ENCODE data around the gene DGUOK. TPM values are rescaled to one million over a fixed set of nuclear protein-coding genes. Genes with fewer than 3 reads are reported as not detected.
"Not testable (repeated sequence)": the region's sequence is repeated elsewhere in the genome, so short reads cannot be mapped to it uniquely, and the experiment has no call there.

Gene DGUOK
- total RNA-seq, 1 experiment from 2014 or later, result 78.5 TPM

DNA sequence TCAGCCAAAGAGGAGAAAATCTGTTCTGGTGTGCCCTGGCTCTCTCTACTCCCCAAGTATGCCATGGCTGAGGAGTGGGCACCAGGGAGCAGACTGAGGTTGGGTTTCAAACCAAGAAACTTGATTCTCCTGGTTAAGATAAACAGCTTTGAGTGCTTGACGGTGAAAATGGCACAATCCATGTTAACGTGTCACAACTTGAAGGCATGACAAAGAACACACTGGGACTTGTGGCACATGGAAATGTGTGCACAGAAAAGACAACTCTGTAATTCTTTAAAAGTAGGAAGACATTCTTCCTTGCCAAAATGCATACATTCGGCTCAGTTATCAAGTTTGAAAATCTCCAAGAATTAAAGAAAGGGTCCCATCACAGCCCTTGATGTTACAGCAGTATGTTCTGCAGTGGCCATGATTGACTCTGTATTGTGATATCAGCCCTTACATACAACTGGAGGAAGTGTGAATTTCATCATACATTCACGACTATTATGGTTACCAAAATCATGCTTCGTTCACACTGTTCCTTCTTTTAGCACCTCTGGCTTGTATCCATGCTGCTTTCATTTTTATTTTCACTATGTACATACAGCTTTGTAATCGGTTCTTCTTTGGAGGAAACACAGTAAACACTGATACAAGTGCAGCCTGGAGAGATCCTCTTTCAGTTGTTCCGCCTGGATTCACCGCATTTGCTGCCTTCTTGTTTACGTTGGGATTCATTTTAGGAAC is 49.4 kb upstream of the DGUOK start:
- Histone ChIP-seq H3K9me3 (ENCODE audit: control insufficient read depth, insufficient read depth, low read depth, low read length) (no peaks in the 10 kb centered on the region), H3K36me3 (ENCODE audit: control insufficient read depth, insufficient read depth, low read length) (no peaks in the 10 kb centered on the region), H3K27ac (ENCODE audit: low read length) (no peak overlapping the region), H3K27me3 (ENCODE audit: control insufficient read depth, insufficient read depth, low read length) (no peaks in the 10 kb centered on the region), H3K4me1 (ENCODE audit: control insufficient read depth, insufficient read depth, low read length) (no peaks in the 10 kb centered on the region), H3K4me3 (ENCODE audit: low read depth in 2 of 2, low read length in 2 of 2) (peak overlapping the region in 1 of 2 experiments; percentile 15; a peak in 1 of 4 replicates)
- in situ Hi-C loops (cut with HindIII; ENCODE audit: low pct_unique_long_range_greater_than_20kb, low sequenced_read_pairs), result no loop called here
- intact Hi-C loops (cut with micrococcal nuclease; ENCODE audit: unreplicated experiment), result no loop called here
- CTCF ChIA-PET, result no interaction called here
- BruUV-seq (replicated peaks), result no TSS peak
- DNase-seq (ENCODE audit: low read depth, low spot score), result no peak
- ATAC-seq, result no peak
- TF ChIP-seq POLR2AphosphoS5 (IDR thresholded peaks at IDR 0.05; ENCODE audit: low read depth, low read length), result no peak
- no peak for TF ChIP-seq TCF7L2 (IDR thresholded peaks at IDR 0.05; ENCODE audit: low read depth, low read length)
- POLR2A ChIA-PET, result interaction anchor here (0.6 kb wide), 1 partner anchor 34 kb away, joined by 5 read pairs; no protein-coding TSS in a partner anchor

DNA sequence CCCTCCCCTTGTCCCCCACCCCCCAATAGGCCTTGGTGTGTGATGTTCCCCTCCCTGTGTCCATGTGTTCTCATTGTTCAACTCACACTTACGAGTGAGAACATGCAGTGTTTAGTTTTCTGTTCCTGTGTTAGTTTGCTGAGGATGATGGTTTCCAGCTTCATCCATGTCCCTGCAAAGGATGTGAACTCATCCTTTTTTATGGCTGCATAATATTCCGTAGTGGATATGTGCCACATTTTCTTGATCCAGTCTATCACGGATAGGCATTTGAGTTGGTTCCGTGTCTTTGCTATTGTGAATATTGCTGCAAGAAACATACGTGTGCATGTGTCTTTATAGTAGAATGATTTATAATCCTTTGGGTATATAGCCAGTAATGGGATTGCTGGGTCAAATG is 48.7 kb upstream of the DGUOK start:
- BruUV-seq (replicated peaks); in situ Hi-C loops (cut with HindIII; ENCODE audit: low pct_unique_long_range_greater_than_20kb, low sequenced_read_pairs); H3K27ac ChIP-seq (ENCODE audit: low read length); H3K9me3 ChIP-seq (ENCODE audit: control insufficient read depth, insufficient read depth, low read depth, low read length); intact Hi-C loops (cut with micrococcal nuclease; ENCODE audit: unreplicated experiment); CTCF ChIA-PET; DNase-seq (ENCODE audit: low read depth, low spot score); ATAC-seq; H3K27me3 ChIP-seq (ENCODE audit: control insufficient read depth, insufficient read depth, low read length); H3K4me1 ChIP-seq (ENCODE audit: control insufficient read depth, insufficient read depth, low read length); H3K4me3 ChIP-seq (ENCODE audit: low read depth in 2 of 2, low read length in 2 of 2); H3K36me3 ChIP-seq (ENCODE audit: control insufficient read depth, insufficient read depth, low read length): not testable (repeated sequence)
- POLR2A ChIA-PET, result interaction anchor here (0.6 kb wide), 1 partner anchor 35 kb away, joined by 5 read pairs; no protein-coding TSS in a partner anchor

DNA sequence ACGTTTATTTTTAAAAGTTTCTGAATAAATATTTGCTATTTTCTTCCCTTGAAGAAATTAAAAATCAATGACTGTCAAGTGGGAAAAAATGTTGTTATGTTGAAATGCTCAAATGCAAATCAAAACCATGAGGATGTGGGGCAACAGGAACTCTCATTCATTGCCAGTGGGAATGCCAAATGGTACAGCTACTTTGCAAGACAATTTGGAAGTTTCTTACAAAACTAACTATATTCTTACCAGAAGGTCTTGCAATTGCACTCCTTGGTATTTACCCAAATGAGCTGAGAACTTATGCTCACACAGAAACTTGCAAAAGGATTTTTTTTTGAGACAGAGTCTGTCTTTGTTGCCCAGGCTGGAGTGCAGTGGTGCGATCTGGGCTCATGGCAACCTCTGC is 41.3 kb upstream of the DGUOK start:
- in situ Hi-C loops (cut with HindIII; ENCODE audit: low pct_unique_long_range_greater_than_20kb, low sequenced_read_pairs), result no loop called here
- Histone ChIP-seq H3K27me3 (ENCODE audit: control insufficient read depth, insufficient read depth, low read length) (no peaks in the 10 kb centered on the region), H3K4me1 (ENCODE audit: control insufficient read depth, insufficient read depth, low read length) (no peaks in the 10 kb centered on the region), H3K4me3 (ENCODE audit: low read depth in 2 of 2, low read length in 2 of 2) (no peak overlapping the region), H3K36me3 (ENCODE audit: control insufficient read depth, insufficient read depth, low read length) (no peaks in the 10 kb centered on the region), H3K27ac (ENCODE audit: low read length) (no peak overlapping the region), H3K9me3 (ENCODE audit: control insufficient read depth, insufficient read depth, low read depth, low read length) (no peaks in the 10 kb centered on the region)
- no peak for DNase-seq (ENCODE audit: low read depth, low spot score)
- intact Hi-C loops (cut with micrococcal nuclease; ENCODE audit: unreplicated experiment), result no loop called here
- TF ChIP-seq, protein P1, sequence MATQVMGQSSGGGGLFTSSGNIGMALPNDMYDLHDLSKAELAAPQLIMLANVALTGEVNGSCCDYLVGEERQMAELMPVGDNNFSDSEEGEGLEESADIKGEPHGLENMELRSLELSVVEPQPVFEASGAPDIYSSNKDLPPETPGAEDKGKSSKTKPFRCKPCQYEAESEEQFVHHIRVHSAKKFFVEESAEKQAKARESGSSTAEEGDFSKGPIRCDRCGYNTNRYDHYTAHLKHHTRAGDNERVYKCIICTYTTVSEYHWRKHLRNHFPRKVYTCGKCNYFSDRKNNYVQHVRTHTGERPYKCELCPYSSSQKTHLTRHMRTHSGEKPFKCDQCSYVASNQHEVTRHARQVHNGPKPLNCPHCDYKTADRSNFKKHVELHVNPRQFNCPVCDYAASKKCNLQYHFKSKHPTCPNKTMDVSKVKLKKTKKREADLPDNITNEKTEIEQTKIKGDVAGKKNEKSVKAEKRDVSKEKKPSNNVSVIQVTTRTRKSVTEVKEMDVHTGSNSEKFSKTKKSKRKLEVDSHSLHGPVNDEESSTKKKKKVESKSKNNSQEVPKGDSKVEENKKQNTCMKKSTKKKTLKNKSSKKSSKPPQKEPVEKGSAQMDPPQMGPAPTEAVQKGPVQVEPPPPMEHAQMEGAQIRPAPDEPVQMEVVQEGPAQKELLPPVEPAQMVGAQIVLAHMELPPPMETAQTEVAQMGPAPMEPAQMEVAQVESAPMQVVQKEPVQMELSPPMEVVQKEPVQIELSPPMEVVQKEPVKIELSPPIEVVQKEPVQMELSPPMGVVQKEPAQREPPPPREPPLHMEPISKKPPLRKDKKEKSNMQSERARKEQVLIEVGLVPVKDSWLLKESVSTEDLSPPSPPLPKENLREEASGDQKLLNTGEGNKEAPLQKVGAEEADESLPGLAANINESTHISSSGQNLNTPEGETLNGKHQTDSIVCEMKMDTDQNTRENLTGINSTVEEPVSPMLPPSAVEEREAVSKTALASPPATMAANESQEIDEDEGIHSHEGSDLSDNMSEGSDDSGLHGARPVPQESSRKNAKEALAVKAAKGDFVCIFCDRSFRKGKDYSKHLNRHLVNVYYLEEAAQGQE (IDR thresholded peaks at IDR 0.05; ENCODE audit: insufficient read depth in 1 of 2, low read depth in 2 of 2, low read length in 1 of 2), result no peak
- no peak for TF ChIP-seq TCF7L2 (IDR thresholded peaks at IDR 0.05; ENCODE audit: low read depth, low read length)
- TF ChIP-seq, protein P2, sequence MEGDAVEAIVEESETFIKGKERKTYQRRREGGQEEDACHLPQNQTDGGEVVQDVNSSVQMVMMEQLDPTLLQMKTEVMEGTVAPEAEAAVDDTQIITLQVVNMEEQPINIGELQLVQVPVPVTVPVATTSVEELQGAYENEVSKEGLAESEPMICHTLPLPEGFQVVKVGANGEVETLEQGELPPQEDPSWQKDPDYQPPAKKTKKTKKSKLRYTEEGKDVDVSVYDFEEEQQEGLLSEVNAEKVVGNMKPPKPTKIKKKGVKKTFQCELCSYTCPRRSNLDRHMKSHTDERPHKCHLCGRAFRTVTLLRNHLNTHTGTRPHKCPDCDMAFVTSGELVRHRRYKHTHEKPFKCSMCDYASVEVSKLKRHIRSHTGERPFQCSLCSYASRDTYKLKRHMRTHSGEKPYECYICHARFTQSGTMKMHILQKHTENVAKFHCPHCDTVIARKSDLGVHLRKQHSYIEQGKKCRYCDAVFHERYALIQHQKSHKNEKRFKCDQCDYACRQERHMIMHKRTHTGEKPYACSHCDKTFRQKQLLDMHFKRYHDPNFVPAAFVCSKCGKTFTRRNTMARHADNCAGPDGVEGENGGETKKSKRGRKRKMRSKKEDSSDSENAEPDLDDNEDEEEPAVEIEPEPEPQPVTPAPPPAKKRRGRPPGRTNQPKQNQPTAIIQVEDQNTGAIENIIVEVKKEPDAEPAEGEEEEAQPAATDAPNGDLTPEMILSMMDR (IDR thresholded peaks at IDR 0.05), result no peak
- BruUV-seq (replicated peaks), result no TSS peak
- ChIA-PET POLR2A (no interaction called here), CTCF (no interaction called here)
- ATAC-seq, result no peak
